HFFc6 (cell line): Measurements from ENCODE around the gene SPRR1A. TPM values are rescaled to one million over a fixed set of nuclear protein-coding genes. Genes with fewer than 3 reads are reported as not detected.

Experiments
- DNase-seq: peaks from one replicate; pipeline ENCODE4 v3.0.0-alpha.2; 2018
- H3K27ac Mint-ChIP-seq: 2 replicates; pipeline ENCODE4 v1.8.0; 2020; ENCODE audit warnings: mild to moderate bottlenecking, mixed read lengths
- H3K27me3 Mint-ChIP-seq: 2 replicates; pipeline ENCODE4 v1.8.0; 2021; ENCODE audit warnings: mild to moderate bottlenecking, moderate library complexity, mixed read lengths; ENCODE audit not compliant: insufficient read depth
- H3K36me3 Mint-ChIP-seq: 2 replicates; pipeline ENCODE4 v1.8.0; 2021; ENCODE audit warnings: low read depth, mixed read lengths
- H3K4me1 Mint-ChIP-seq: 2 replicates; pipeline ENCODE4 v1.8.0; 2020; ENCODE audit warnings: low read depth, mixed read lengths
- H3K4me3 Mint-ChIP-seq: 2 replicates; pipeline ENCODE4 v1.8.0; 2020; ENCODE audit warnings: mild to moderate bottlenecking, moderate library complexity, mixed read lengths
- H3K9me3 Mint-ChIP-seq: 2 replicates; pipeline ENCODE4 v1.8.0; 2020; ENCODE audit warnings: mild to moderate bottlenecking, mixed read lengths
- CTCF ChIP-seq: fragments of 200-600 bp; sonication (generic); IDR thresholded peaks from 2 replicates; pipeline ENCODE4 v1.5.0; 2021; ENCODE audit warnings: antibody characterized with exemption, mild to moderate bottlenecking
- long read RNA-seq: library from polyadenylated mRNA; unstranded; transcript quantifications from one replicate; pipeline ENCODE4 v2.0.0, GENCODE V29; 2019
- total RNA-seq, 6 experiments: library from RNA; stranded (reverse); fragmentation: NEBNext Ultra II Directional; extraction: Animal tissue kit (Norgen Biotek cat#: 25700); gene quantifications; 2 replicates in 1 of 6; 3 replicates in 5 of 6; pipeline ENCODE4 v1.2.3, GENCODE V29; 2021

SPRR1A gene, protein sequence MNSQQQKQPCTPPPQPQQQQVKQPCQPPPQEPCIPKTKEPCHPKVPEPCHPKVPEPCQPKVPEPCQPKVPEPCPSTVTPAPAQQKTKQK
- total RNA-seq, result not detected
- long read RNA-seq, result 0 reads

DNA sequence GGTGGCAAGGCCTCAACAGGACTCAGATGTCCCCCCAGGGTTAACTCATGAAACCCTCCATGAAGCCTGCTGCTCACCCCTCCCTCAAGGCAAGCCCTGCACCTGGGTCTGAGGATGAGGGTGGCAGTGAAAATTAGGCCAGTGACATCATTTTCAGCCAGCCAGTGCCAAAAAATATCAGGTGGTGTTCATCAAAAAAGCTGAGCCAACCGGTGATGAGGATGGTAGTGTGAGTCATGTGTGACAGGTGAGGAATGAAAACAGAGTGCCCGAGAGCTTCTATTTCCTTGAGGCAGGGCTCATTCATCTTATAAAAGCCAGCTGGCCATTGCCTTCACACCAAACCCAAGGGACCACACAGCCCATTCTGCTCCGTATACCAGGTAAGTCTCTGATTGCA, at the start of gene SPRR1A:
TSS of gene SPRR1A (plus strand) at position 339 of the 400 bp plus-strand sequence. CDS start 1,150 bp downstream, outside the sequence.
- no peak for TF ChIP-seq CTCF
- no peak within 1 kb of the TSS for H3K27ac Mint-ChIP-seq
- no peak for DNase-seq
- H3K4me1 Mint-ChIP-seq, result no peaks in the 10 kb centered on the region
- no peak within 1 kb of the TSS for H3K4me3 Mint-ChIP-seq
- H3K36me3 Mint-ChIP-seq, result no peaks in the 10 kb centered on the region
- peaks cover 16% of the 10 kb centered on the region; the same call in 1 of the 2 replicates for H3K9me3 Mint-ChIP-seq
- H3K27me3 Mint-ChIP-seq, result peaks cover 6% of the 10 kb centered on the region

GRCh38 chr1:152940614-152941013, 43.3 kb upstream of the SPRR1A start:
- Mint-ChIP-seq H3K36me3 (no peaks in the 10 kb centered on the region), H3K4me1 (no peaks in the 10 kb centered on the region)

GRCh38 chr1:152941037-152941711, 42.7 kb upstream of the SPRR1A start:
- H3K9me3 Mint-ChIP-seq, result peaks cover 9% of the 10 kb centered on the region
- TF ChIP-seq CTCF, result no peak
- H3K4me1 Mint-ChIP-seq, result no peaks in the 10 kb centered on the region
- H3K4me3 Mint-ChIP-seq, result no peak overlapping the region
- H3K27me3 Mint-ChIP-seq, result no peaks in the 10 kb centered on the region; the same call in none of the 2 replicates
- no peak for DNase-seq
- no peak overlapping the region for H3K27ac Mint-ChIP-seq
- H3K36me3 Mint-ChIP-seq, result no peaks in the 10 kb centered on the region

More at GRCh38 chr1:152940614-152941013, 43.3 kb upstream of the SPRR1A start:
- H3K4me3 Mint-ChIP-seq, result no peak overlapping the region
- no peak overlapping the region for H3K27ac Mint-ChIP-seq
- no peaks in the 10 kb centered on the region; the same call in none of the 2 replicates for H3K27me3 Mint-ChIP-seq
- no peak for DNase-seq
- peaks cover 9% of the 10 kb centered on the region for H3K9me3 Mint-ChIP-seq
- no peak for TF ChIP-seq CTCF

GRCh38 chr1:152942161-152942560, 41.7 kb upstream of the SPRR1A start:
- DNase-seq, result no peak
- no peak overlapping the region for H3K27ac Mint-ChIP-seq
- no peak for TF ChIP-seq CTCF
- H3K4me3 Mint-ChIP-seq, result no peak overlapping the region
- no peaks in the 10 kb centered on the region for H3K36me3 Mint-ChIP-seq
- H3K9me3 Mint-ChIP-seq, result peaks cover 9% of the 10 kb centered on the region
- no peaks in the 10 kb centered on the region for H3K4me1 Mint-ChIP-seq
- H3K27me3 Mint-ChIP-seq, result no peaks in the 10 kb centered on the region; the same call in none of the 2 replicates

GRCh38 chr1:152946248-152946647, 37.6 kb upstream of the SPRR1A start:
- Mint-ChIP-seq H3K27me3 (no peaks in the 10 kb centered on the region; the same call in none of the 2 replicates), H3K36me3 (no peaks in the 10 kb centered on the region), H3K27ac (no peak overlapping the region), H3K9me3 (peaks cover 4% of the 10 kb centered on the region), H3K4me1 (no peaks in the 10 kb centered on the region), H3K4me3 (no peak overlapping the region)
- DNase-seq, result no peak
- TF ChIP-seq CTCF, result no peak
